Measurements from ENCODE around the gene JARID2.
"Not testable (repeated sequence)": the region's sequence is repeated elsewhere in the genome, so short reads cannot be mapped to it uniquely, and the experiment has no call there.

JARID2 gene

GRCh38 chr6:15290962-15291704, 45.3 kb downstream of the JARID2 start:
- no peak for DNase-seq

- DNase-seq = no peak
These were observed 46.9 kb downstream of the JARID2 start for GRCh38 chr6:15292721-15293302.

DNA sequence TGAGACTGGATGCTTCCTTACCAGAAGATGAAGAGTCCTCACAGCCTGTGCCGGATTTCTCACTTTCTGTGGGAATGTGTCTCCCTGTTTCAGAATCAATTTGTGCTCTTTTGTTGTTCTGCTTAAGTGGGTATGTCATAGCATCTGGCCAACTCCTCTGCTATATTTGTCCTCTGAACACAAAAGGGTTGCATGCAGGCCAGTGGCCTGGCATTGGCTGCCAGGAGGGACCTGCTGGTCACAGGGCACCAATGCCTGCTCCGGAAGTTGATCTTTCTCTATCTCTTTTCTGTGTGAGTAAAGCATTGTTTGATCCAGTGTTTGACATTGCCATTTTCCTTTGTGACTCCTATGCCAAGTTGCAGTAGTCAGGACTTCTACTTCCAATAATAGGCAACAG, 47.8 kb downstream of the JARID2 start:
- no peak for DNase-seq

DNA sequence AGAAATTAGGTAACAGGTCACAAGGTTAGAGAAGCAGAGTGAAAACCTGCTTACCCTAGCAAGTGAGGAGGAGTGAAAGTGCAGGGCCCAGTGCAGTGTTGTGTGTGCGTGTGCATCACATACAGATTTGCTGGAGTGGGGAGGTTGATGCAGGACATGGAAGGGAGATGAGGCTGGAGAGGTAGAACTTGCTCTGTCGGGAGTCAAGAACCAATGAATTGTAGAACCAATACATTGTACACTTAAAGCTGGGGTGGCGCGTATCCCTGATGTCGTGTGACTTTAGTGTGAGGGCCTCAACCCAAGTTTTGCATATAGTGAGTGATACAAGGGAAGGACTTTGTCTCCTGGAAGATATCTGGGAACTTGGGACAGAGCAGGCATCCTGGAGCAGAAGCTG, 48.6 kb downstream of the JARID2 start:
- DNase-seq = no peak

GRCh38 chr6:15296249-15296648, 50.4 kb downstream of the JARID2 start:
- no peak for DNase-seq

- no peak for DNase-seq
These were observed 50.9 kb downstream of the JARID2 start for GRCh38 chr6:15296735-15297134.

DNA sequence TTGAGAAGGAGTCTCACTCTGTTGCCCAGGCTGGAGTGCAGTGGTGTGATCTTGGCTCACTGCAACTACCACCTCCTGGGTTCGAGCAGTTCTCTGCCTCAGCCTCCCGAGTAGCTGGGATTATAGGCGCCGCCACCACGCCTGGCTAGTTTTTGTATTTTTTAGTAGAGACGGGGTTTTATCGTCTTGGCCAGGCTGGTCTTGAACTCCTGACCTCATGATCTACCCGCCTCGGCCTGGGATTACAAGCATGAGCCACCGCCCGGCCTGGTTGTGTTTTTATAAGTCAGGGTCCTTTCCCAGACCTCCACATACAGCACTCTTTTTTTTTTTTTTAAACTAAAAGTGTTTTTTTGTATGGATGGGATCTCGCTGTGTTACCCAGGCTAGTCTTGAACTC, 51.3 kb downstream of the JARID2 start:
- not testable (repeated sequence) for DNase-seq

- DNase-seq = no peak
These were observed 52.2 kb downstream of the JARID2 start for GRCh38 chr6:15297895-15298590.

GRCh38 chr6:15299430-15300131, 53.7 kb downstream of the JARID2 start:
- DNase-seq = no peak

DNA sequence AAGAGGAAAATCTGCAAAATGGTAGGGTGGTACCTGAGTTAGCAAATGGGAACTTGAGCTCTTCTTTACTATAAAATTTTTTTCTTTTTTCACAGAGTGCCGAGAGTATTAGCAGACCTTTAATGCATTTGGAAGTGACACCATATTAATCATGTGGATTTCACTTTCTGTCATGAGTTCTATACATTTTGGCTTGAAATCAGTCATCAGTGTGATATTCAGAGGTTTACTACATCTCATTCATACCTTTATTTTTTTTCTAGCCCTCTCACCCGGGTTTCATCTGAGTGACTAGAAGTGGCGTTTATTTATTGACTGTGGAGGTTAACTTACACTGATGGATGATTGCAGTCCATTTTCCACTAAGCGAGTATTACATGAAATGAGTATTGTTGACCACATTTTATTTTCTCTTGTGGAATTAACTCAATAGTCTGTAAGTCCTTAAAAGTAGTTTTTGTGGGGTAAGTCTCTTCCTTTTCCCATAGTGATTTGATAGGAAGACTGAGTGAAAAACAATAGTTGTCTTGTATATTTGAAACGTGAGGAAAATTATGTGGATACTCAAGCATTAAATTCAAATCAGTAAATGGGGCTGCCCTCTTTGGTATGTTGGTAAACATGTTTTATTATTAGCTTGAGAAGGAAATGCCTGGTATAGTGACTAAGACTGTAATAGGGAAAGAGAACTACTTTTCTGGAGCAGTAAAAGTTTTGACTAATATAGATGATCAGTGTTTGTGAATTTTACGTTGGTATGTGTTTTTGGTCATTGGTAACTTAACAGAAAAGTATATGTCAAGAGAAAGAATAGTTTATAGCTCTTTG, 55.5 kb downstream of the JARID2 start:
- DNase-seq = no peak

DNA sequence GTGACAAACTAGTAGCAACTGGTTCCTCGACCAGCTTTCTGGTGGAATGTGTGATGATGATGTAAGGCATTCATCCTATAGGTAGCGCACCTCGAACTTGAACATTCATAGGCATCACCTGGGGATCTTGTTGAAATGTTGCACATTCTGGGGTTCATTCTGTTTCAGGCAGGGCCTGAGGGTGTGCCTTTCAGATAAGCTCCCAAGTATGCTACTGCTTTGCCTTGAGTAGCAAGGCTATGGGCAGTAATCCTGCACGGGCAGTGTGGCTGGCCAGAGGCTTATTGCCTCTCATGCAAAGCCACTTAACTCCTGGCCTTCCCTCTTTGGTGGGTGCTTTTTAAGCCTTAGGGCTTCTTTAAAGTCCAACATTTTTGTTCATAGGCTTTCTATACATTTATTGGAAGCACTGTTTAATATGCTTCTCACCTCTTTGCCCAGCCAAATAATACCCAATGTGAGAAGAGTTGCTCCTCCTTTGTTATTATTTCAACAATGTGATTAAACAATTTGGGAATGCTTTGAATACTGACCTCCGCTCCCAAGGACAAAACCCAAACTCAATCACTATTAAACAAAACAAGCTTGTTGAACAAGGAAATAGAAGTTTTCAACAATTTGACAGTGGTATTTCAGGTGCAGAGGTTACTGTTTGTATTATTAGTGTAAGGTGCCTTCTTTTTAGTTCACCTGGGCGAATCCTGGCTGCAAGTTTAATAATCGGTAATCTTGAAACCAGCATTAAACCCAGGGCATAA, 57.5 kb downstream of the JARID2 start:
- DNase-seq = no peak

DNA sequence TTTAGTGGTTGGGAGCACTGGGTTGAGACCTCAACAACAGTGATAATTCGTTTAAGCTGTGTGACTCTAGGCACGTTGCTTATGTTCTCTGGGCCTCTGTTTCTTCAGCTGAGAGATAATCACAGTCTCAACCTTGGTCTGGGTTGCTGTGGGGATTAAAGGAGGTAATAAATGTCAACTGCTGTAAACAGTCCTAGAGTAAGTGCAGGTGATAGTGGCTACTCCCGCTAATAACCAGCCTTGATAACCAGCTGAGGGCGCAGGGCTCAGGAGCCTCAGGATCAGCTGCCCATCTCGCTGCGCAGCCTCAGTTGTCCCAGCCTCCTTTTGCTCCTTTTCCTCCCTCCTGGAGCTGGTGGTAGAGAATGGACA, 58.0 kb downstream of the JARID2 start:
- no peak for DNase-seq

GRCh38 chr6:15304337-15305042, 58.6 kb downstream of the JARID2 start:
- DNase-seq = no peak

DNA sequence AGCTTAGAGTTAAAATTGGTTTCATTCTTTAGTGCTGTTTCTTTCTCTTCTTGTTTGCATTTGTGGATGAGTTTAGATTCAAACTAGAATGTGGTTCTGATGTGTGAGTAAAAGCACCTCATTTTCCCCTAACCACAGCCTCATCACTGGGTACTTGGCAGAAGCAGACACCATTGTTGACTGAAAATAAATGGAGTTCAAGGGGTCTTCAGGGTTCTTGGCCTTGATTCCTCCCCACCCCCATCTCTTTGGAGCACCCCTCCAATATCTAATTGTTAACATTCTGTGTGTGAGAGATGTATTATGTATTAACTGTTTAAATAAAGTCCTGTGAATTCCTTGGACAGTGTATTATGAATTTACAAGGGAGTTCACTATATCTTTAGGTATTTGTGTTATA, 59.6 kb downstream of the JARID2 start:
- DNase-seq = no peak

DNA sequence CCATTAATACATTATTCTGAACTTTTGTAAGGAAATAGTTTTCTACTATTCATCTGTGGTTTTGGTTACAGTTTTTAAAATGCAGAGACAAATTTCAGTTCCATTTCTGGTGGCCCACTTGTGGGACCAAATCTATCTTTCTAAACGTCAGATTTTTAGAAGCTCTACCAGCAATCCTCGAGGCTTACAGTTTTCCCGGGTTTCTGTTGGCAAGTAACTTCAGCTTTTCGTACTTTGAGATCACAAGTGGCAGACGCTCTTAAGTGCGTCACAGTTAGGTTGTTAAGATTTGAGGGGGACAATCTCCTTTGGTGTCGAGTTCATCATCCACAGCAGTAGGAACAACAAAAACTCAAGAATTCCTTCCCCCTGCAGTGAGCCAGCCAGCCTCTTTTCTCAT, 60.0 kb downstream of the JARID2 start:
- DNase-seq = no peak

DNA sequence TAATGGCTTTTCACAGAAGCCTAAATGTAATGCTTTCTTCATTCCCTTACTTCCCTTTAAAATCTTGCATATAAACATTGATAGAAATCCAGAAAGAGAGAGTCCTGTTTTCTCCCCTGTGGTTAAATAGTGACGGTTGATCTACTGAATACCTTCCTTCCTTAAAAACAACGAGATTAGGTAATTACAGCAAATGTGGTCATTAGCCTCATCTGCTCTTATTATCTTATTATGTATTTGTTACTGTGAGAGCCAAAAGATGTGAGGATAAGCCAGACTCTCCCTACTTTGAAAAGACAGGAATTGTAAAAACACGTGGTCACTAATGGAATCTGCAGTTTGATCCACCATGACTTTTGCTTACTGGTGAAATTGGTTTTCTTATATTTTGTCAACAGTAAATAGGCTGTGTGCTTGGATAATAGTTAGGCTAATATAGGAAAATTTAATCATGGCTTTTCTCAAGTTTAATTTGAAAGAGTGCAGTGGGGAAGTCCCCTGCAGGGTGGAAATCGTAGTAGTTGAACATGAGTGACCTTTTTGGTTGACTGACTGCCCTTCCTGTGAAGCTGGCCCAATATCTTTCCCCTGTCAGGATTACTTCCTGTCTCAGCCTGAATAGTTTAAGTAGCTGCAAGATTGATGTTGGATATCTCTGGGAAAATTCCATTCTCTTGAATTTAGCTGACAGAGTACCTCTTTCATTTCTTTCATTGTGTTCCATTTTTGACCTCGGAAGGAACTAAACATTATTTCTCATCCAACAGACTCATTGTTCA, 62.8 kb downstream of the JARID2 start:
- no peak for DNase-seq

DNA sequence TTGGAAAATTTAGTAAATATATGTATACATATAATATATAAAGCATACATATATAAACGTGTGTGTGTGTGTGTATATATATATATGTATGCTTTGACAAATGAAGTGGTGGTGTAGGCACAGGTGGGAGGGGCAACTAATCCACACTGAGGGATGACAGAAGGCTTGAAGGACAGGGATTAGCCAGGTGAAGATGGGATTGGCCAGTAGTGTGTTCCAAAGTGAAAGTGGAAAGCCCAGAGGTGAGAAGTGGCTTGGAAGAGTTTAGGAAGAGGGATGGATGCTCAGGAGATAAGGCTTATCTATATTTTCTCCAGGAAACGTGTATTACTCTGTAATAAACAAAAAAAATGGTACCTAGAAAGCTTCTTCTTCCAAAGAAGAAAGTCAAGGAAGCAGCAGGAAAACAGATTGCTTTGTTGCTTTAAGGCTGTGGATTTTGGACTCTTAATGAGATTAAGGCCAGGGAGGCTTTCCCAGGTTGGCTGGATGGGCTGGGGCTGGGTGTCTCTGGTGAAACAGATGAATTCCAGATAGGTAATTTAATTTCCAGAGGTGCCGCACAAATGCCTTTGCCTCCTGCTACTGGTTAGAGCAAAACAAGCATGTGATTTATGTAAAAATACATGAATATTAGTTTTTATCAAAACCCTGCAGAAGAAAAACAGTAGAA, 63.9 kb downstream of the JARID2 start:
- DNase-seq = no peak

- DNase-seq = no peak
These were observed 64.8 kb downstream of the JARID2 start for GRCh38 chr6:15310680-15311079.

DNA sequence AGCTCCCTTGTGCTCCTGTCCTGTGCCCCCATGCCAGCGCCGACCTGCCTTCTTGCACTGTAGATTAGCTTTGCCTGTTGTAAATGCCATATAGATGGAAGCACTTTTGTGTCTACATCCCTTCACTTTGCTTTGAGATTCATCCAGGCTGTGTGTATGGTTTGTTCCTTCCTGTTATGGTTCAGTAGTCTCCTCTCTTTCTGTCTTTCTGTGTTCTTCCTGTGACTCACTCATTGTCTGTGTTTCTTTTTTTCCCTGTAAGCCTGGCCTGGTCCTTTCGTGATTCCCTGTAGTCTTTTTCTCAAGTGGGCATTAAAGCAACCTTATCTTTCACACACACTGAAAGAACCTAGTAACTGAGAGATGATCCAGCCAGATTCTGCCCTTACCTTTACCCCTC, 66.6 kb downstream of the JARID2 start:
- no peak for DNase-seq

DNA sequence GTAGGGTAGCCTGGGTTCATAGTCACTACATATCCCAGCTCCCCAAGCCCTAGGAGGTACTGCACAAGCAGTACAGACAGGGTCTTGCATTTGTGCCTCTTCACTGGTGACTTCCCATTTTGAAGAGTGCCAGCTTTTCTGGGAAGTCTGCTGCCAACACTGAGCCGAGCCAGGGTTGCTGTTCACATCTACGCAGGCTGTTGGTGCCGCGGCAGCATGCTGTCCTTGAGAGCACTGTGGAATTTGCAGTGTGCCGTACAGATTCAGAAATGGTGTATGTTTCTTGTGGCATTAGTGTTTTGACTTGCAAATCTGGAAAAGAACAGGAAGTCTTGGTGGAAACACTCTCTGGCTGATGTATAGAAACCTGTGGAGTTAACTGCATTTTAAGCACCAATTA, 67.5 kb downstream of the JARID2 start:
- DNase-seq = no peak
